Measurements from ENCODE around the gene ENTPD7. TPM values are rescaled to one million over a fixed set of nuclear protein-coding genes. Genes with fewer than 3 reads are reported as not detected.
A peak's percentile ranks its signal among the peaks of the same experiment; 100 is the strongest.

Gene ENTPD7
- total RNA-seq, 1 donor from 2014 or later, result 6.2 TPM

DNA sequence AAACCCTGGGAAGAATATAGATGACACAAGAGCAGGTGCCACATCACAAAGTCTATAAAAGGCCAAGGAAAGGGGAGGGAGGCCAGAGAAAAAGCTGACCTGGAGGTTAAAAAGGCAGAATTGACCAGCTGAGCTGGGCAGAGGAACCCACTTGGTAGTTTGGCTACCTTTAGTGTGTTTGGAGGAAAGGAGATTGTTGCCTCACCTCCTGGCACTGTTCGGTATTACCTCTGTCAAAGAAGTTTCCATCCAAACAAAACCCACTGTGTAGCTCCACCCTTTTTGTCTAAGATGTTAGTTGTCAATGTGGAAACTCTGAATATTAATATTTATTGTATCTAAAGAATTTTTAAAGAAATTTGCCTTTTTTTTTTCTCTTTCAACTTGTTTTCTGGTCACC lies 23.4 kb downstream of the ENTPD7 start:
- H3K4me3 Mint-ChIP-seq, result no peak overlapping the region
- peak; percentile 18 for ATAC-seq (ENCODE audit: low read depth)
- CTCF ChIA-PET, result no interaction called here
- no peak for DNase-seq
- no peaks in the 10 kb centered on the region for H3K9me3 Mint-ChIP-seq
- H3K27me3 Mint-ChIP-seq, result no peaks in the 10 kb centered on the region
- TF ChIP-seq, protein P1, sequence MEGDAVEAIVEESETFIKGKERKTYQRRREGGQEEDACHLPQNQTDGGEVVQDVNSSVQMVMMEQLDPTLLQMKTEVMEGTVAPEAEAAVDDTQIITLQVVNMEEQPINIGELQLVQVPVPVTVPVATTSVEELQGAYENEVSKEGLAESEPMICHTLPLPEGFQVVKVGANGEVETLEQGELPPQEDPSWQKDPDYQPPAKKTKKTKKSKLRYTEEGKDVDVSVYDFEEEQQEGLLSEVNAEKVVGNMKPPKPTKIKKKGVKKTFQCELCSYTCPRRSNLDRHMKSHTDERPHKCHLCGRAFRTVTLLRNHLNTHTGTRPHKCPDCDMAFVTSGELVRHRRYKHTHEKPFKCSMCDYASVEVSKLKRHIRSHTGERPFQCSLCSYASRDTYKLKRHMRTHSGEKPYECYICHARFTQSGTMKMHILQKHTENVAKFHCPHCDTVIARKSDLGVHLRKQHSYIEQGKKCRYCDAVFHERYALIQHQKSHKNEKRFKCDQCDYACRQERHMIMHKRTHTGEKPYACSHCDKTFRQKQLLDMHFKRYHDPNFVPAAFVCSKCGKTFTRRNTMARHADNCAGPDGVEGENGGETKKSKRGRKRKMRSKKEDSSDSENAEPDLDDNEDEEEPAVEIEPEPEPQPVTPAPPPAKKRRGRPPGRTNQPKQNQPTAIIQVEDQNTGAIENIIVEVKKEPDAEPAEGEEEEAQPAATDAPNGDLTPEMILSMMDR (IDR thresholded peaks at IDR 0.05), result no peak
- intact Hi-C loops (cut with micrococcal nuclease), result no loop called here
- peaks cover 21% of the 10 kb centered on the region for H3K36me3 Mint-ChIP-seq (ENCODE audit: low read depth)
- POLR2A ChIA-PET, result no interaction called here
- H3K27ac Mint-ChIP-seq, result no peak overlapping the region
- H3K4me1 Mint-ChIP-seq, result peaks cover 8% of the 10 kb centered on the region

DNA sequence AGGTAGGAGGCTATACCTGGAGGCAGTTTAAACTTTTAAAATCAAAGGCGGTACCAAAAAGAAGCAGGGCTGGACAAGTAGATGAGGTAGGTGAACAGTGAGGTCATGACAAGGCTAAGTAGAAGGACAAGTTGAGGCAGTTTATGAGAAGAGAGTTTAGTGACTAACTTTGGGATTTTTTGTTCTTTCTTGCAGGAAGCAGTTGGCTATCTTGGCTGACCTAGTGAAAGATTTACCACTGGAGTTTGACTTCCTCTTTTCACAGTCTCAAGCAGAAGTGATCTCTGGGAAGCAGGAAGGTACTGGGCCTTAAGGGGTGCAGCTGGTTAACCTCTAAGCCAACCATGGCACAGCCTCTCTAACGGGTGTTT lies 26.3 kb downstream of the ENTPD7 start:
- Mint-ChIP-seq H3K4me3 (no peak overlapping the region), H3K9me3 (no peaks in the 10 kb centered on the region), H3K36me3 (ENCODE audit: low read depth) (peaks cover 14% of the 10 kb centered on the region), H3K27ac (no peak overlapping the region), H3K4me1 (peaks cover 8% of the 10 kb centered on the region), H3K27me3 (no peaks in the 10 kb centered on the region)
- no peak for DNase-seq
- TF ChIP-seq, protein P1 (IDR thresholded peaks at IDR 0.05), result no peak
- ChIA-PET CTCF (no interaction called here), POLR2A (no interaction called here)
- intact Hi-C loops (cut with micrococcal nuclease), result no loop called here
- ATAC-seq (ENCODE audit: low read depth), result peak; percentile 25

DNA sequence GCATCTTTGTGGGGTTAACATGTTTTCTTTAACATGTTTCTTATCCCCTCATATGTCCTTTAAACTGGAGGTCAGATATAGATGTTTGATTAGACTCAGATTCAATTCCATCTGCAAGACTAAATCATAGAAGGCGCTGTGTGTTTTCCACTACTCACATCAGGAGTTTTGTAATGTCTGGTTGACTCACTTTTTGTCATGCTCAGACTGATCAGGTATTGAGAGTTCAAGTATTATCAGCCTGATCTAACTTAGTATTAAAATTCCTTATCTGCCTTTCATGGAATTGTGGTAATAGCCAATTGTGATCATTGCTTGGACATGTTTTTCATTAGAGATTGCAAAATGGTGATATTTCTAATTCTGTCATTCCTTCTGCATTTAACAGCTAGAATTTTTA lies 30.2 kb downstream of the ENTPD7 start:
- peaks cover 8% of the 10 kb centered on the region for H3K4me1 Mint-ChIP-seq
- no peak overlapping the region for H3K4me3 Mint-ChIP-seq
- H3K27me3 Mint-ChIP-seq, result no peaks in the 10 kb centered on the region
- H3K9me3 Mint-ChIP-seq, result no peaks in the 10 kb centered on the region
- no peak for DNase-seq
- no peak overlapping the region for H3K27ac Mint-ChIP-seq
- ChIA-PET CTCF (no interaction called here), POLR2A (no interaction called here)
- peaks cover 31% of the 10 kb centered on the region for H3K36me3 Mint-ChIP-seq (ENCODE audit: low read depth)
- TF ChIP-seq, protein P1 (IDR thresholded peaks at IDR 0.05), result no peak
- ATAC-seq (ENCODE audit: low read depth), result no peak
- intact Hi-C loops (cut with micrococcal nuclease), result no loop called here

DNA sequence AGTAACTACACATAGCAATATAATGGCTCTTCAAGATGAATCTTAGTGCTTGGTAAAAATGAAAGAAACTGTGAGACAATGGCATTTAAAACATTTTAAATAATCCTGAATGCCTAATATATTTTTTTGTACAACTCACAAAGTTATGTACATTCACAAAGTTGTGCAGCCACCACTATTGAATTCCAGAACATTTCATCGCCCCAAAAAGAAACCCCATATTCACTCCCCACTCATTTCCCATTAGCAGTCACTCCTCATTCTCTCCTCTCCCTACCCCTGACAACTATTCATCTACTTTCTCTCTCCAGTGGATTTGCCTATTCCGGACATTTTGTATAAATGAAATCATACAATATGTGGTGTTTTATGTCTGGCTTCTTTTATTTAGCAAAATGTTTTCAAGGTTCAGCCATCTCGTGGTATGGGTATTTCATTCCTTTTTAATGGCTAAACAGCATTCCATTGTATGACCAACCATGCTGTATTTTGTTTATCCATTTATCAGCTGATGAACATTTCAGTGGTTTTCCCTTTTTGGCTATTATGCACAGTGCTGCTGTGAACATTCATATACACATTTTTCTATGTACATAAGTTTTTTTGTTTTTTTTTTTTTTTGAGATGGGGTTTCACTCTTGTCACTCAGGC lies 34.7 kb downstream of the ENTPD7 start:
- Mint-ChIP-seq H3K9me3 (no peaks in the 10 kb centered on the region), H3K4me3 (no peak overlapping the region), H3K27ac (no peak overlapping the region), H3K36me3 (ENCODE audit: low read depth) (peaks cover 52% of the 10 kb centered on the region), H3K27me3 (no peaks in the 10 kb centered on the region), H3K4me1 (no peaks in the 10 kb centered on the region)
- ATAC-seq (ENCODE audit: low read depth) (no peak), DNase-seq (no peak)
- TF ChIP-seq, protein P1 (IDR thresholded peaks at IDR 0.05), result no peak
- POLR2A ChIA-PET, result no interaction called here
- CTCF ChIA-PET, result no interaction called here
- intact Hi-C loops (cut with micrococcal nuclease), result no loop called here

DNA sequence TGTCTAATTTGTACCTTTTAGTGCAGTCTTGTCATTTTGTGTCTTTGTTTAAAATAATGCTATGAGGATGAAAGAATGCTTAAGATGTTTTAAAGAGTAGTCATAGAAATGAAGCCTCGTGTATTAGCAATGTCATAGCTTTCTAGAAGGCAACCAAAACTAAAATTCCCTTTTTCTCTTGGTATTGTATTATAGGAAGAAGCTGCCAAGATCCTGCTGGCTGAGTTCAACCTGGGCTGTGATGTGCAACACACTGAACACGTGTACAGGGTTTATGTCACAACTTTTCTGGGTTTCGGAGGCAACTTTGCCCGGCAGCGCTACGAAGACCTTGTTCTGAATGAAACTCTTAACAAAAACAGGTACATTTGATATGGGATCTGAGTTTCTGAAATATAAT lies 36.5 kb downstream of the ENTPD7 start:
- H3K27ac Mint-ChIP-seq, result no peak overlapping the region
- H3K9me3 Mint-ChIP-seq, result no peaks in the 10 kb centered on the region
- no peaks in the 10 kb centered on the region for H3K4me1 Mint-ChIP-seq
- no peak overlapping the region for H3K4me3 Mint-ChIP-seq
- intact Hi-C loops (cut with micrococcal nuclease), result no loop called here
- ChIA-PET POLR2A (no interaction called here), CTCF (no interaction called here)
- ATAC-seq (ENCODE audit: low read depth), result no peak
- TF ChIP-seq, protein P1 (IDR thresholded peaks at IDR 0.05), result no peak
- H3K27me3 Mint-ChIP-seq, result no peaks in the 10 kb centered on the region
- peaks cover 63% of the 10 kb centered on the region for H3K36me3 Mint-ChIP-seq (ENCODE audit: low read depth)
- DNase-seq, result no peak

All from activated B cell treated with CpG ODN at 0.5 μM for 24 hours (primary cell).